Suppressor macrophage treated with lipopolysaccharide for 1 hour (primary cell): ENCODE data around the gene PSMA4.
"Not testable (repeated sequence)": the region's sequence is repeated elsewhere in the genome, so short reads cannot be mapped to it uniquely, and the experiment has no call there.

ENCODE experiments used
- DNase-seq, 3 donors: peaks; one replicate each; pipeline ENCODE4 v3.0.0-alpha.2; 2020 to 2022

PSMA4 gene

DNA sequence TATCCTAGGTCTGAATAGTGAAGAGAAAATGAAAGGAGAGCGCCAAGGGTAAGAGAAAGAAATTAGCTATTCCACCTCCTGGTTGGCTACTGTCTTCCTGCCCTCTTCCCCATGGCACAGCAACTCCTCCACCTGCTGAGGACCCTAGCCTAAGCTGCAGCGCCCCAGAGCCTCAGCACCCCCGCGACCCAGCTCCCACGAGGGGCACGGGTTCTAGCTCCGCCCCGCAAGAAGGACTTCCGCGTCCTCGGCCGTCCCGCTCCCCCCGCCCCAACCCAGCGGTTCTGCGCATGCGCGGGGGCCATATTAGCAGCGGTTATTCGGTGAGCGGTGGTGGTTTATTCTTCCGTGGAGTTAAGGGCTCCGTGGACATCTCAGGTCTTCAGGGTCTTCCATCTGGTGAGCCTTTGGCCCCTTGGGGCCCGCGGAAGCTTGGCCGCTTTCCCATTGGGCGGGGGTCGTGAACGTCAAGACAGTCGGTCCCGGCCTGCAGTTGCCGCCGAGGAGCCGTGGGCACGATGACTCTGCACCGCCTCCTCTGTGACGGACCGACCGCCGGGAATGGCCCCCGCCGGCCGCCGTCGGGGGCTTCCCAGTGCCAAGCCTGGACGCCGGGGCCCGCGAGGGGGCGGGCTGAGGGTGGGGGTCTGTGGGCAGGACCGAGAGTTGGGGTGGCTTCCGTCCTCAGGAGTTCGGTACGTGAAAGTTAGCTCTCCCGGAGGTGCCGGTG, at the start of gene PSMA4:
TSS of gene PSMA4 (plus strand) at position 304 of the 730 bp plus-strand sequence. CDS start 1,484 bp downstream, outside the sequence.
- DNase-seq: peak; percentile 92 to 97 (median 96)

DNA sequence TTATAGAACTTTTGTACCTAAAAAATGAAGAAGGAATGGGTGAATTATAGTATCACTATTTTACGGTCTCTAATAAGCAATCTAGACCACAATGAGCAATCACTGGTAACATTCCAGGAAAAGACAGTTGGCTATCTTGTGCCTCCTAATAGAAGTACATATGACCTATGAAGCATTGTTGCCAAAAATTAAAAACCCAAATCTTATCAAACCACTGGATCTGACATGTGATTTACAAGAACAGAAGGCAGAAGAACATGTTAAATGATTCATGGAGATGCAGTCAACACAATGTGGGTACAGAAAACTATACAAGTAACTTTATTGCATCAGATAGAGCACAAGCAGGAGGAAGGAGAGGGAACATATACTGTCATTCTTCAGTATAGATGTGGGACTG, 47.4 kb upstream of the PSMA4 start:
- DNase-seq: no peak

DNA sequence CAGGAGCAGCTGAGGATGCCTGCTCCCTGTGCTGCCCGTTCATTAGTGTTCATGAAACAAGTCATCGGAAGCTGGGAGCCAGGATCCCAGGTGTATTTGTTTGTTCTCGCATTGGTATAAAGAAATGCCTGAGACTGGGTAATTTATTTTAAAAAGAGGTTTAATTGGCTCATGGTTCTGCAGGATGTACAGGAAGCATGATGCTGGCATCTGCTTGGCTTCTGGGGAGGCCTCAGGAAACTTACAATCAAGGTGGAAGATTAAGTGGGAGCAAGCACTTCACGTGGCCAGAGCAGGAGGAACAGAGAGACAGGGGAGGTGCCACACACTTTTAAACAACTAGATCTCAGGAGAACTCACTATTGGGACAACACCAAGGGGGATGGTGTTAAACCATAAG, 38.4 kb upstream of the PSMA4 start:
- DNase-seq: no peak

DNA sequence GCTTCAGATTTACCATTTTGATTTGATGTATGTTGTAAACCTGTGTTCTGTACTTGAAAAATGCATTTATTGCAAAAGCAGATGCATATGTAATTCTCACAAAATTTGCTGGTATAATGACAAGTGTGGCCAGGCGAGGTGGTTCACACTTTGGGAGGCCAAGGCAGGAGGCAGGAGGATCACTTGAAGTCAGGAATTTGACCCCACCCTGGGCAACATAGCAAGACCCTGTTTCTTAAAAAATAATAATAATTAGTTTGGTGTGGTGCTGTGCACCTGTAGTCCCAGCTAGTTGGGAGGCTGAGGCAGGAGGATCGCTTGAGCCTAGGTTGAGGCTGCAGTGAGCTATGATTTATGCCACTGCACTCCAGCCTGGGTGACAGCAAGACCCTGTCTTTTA, 37.6 kb upstream of the PSMA4 start:
- no peak for DNase-seq

DNA sequence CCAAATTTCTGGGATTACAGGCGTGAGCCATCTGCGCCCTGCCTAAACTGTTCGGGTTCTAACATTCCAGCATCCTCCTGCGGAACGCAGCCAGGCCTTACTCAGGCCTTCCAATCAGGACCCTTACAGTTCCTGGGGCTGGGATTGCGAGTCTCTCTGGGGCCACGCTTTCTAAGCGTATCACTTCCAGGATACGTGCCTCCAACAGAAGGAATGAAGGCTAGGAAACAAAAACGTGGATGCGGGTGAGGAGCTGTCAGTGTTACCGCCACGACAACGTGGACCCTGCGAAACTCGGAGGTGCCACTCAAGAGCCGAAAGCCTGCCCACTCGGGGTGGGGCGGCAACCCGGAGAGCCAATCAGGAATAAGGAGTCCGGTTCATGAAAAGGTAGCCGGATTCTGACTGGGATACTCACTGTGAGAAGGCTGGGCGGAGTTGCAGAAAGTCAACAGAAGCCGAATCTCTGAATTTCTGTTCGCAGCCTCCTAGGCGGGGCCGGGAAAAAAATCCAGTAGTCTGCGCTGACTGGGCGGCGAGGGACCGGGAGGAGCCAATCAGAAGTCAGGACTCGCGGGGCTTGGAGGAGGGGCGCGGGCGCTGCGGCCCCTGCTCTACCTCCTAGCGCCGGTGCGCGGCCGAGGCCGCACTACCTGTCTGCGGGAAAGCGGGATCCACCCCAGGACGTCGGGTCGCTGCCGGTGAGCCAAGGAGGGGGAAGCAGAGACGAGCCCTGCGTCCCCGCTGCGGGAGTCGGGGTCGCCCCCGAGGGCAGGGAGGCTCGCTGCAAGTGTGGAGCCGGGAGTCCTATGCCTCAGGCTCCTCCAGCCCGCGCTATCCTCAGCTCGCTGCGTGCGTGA, 33.0 kb upstream of the PSMA4 start, which contains the start of gene HYKK:
TSS of gene HYKK (plus strand) at position 607 of the 860 bp plus-strand sequence. CDS start 5,512 bp downstream, outside the sequence.
- DNase-seq: peak; percentile 90 to 91 (median 91)

DNA sequence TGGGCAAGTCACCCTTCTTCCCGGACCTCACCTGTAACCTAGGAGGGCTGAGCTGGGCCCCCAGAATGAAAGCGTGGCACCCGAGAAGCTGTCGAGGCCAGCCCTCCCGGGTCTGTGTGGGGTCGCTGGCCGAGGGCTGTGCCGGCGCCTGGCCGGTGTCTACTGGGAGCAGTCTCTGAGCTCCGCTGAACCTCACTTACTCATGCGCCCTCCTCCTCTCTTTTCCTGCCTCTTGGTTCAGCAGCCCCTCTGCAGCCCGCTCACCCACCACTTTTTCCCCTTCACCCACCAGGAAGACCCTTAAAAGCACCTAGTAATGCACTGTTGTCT, 32.4 kb upstream of the PSMA4 start:
- peak in 1 of 3 donors; percentile 4 for DNase-seq

DNA sequence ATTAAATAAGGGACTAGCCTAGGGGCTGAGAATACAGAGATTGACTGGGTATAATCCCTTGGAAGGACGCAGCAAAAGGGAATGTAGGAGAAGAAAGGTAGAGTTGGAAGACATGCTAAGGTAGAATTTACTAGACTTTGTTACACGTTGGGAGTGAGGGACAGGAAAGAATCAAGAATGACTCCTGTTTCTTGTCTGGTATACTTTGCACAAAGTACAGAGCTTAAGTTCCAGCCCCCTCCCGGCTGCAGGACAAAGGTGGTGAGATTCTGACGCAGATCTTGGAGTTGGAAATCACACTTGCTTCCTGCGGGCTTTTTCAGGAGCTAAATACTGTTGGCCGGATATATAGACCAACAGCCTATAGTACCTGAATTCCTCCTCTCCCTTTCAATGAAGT, 32.0 kb upstream of the PSMA4 start:
- DNase-seq: no peak

DNA sequence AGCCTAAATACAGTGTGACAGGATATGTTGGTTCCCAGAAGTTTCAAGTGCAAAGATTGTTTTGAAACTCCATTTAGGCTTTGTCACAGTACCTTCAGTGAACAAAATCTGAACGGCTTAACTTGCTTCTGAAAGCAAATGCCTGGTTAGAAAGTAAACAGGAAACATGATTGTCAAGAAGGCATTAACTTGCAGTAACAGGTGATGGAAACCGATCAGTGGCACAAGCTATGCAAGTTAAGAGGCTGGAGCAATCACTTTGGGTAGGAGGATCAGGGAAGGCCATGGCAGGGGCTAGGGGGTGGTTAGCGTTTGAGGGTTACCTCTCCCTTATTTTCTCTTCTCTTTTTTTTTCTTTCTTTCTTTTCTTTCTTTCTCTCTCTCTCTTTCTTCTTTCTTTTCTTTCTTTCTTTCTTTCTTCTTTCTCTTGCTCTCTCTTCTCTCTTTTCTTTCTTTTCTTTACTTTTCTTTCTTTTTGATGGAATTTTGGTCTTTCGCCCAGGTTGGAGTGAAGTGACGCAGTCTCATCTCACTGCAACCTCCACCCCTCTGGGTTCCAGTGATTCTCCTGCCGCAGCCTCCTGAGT, 30.4 kb upstream of the PSMA4 start:
- no peak for DNase-seq

DNA sequence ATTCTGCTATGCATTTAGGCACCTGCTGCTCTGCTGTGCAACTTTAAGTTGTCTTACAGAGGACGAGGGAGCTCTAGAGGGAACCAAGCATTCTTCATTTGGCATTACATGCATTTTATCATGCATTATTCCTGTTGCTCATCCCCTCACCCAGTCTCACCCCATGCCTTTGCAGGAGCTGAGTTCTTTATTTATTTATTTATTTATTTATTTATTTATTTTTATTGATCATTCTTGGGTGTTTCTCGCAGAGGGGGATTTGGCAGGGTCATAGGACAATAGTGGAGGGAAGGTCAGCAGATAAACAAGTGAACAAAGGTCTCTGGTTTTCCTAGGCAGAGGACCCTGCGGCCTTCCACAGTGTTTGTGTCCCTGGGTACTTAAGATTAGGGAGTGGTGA, 20.2 kb upstream of the PSMA4 start:
- not testable (repeated sequence) for DNase-seq

DNA sequence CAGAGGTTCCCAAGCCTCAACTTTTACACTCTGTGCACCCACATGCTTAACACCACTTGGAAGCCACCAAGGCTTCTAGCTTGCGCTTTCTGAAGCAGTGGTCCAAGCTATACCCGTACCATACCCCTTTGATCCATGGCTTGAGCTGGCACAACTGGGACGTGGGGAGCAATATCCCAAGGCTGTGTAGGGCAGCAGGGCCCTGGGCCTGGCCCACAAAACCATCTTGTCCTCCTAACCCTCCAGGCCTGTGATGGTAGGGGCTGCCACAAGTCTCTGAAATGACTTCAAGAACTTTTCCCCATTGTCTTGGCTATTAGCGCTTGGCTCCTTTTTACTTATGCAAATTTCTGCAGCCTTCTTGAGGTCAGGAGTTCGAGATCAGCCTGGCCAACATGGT, 16.0 kb upstream of the PSMA4 start:
- DNase-seq: no peak

DNA sequence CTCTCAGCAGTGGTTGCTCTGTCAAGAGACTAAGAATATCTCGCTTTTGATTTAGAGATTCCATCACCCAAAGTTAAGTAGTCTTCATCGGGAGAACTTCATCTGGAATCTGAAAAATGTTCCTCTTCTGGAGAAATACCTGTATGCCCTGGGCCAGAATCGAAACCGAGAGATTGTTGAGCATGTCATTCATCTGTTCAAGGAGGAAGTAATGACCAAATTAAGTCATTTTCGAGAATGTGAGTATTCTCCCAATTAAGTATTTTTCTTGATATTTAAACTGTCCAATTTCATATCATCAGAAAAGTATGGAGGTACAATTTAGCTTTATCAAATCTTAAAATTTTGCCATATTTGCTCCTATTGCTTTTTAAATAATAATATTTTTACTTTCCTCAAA, 12.9 kb upstream of the PSMA4 start:
- DNase-seq: no peak

DNA sequence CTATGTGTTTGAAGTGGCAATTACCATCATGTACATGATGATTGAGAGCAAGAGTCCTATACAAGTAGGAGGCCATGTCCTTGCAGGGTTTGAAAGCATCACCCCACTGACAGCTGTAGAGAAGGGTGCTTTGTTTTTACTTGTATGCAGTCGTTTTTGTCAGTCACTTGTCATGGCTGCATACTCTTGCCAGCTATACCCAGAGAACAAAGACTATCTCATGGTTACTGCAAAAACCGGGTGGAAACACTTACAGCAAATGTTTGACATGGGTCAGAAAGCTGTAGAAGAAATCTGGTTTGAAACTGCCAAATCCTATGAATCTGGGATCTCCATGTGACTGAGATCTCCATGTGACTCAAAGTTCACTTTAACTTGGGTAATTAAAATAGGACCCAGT, 6.9 kb upstream of the PSMA4 start:
- no peak for DNase-seq

DNA sequence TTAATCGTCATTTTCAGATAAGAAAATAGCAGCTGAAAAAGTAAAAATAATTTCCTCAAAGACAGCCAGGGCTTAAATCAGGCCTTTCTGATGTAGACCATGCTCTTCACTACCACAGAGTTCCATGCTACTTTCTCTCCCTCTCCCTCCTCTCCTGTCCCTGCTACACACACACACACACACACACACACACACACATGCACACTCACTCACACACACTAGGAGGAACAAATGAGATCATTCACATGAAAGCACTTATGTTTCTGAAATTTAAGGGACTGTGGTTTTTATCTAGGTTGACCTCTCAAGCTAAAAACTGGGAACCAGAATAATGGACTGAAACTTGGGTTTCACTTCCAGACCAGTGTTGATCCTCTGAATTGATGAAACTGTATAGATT, 4.1 kb upstream of the PSMA4 start:
- DNase-seq: peak; percentile 20 to 26 (median 21)

DNA sequence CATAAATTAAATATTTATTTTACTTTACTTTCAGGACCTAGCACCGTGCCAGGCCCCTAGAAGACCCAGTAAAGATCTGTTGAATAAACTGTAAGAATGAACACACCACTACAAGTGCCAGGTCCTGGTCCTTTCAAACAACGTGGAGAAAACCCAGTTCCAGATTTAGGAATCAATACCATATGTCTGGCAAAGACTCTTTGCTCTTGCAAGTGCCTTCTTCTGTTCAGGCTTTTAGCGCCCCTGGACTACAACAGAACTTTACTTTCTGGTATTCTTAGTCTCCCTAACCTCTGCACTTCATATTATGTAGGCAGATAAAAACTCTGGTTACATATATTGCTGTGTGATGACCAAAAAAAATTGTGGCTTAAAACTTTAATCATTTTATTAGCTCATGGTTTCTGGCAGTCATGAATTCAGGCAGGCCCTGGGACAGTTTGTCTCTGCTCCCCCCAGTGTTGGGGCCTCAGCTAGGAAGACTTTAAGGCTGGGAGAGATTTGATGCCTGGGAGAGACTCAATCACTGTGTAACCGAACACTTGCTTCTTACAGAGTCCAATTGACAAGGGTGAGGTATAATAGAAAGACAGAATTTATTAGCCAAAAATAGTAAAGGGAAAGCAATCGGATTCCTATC, 2.9 kb upstream of the PSMA4 start:
- DNase-seq: no peak

DNA sequence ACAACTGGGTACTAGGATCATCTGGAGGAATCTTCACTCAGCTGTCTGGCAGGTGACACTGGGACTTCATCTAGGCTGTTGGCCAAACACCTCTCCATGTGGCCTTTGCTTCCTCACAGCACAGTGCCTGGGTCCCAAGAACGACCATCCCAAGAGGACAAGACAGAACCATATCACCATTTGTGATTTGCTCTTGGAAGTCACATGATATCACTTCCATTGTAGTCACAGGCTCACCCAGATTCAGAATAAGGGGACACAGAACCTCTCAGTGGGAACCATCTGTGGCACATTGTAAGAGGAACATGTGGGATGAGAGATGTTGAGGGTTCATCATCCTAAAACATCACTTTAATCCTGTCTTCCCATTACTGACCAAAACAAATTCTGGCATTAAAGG, 1.9 kb upstream of the PSMA4 start:
- no peak for DNase-seq

DNA sequence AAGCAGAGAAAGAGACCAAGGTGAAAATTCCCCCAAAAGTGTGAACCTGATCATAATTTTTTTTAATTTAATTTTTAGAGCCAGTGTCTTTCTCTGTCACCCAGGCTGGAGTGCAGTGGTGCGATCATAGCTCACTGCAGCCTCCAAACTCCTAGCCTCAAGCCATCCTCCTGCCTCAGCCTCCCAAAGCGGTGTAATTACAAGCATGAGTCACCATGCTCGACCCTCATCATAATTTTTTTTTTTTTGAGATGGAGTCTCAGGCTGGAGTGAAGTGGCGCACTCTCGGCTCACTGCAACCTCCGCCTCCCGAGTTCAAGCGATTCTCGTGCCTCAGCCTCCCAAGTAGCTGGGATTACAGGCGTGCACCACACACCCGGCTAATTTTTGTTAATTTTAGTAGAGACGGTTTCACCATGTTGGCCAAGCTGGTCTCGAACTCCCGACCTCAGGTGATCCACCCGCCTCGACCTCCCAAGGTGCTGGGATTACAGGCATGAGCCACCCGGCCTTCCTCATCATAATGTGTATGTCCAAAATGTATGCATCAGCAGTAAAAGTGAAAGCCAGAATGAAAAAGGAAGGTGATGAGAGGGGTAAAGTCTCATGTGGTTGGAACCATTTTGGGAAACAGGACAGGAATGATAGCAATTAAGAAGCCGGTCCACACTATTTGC, 642 bp upstream of the PSMA4 start:
- peak in 1 of 3 donors; percentile 51 for DNase-seq

DNA sequence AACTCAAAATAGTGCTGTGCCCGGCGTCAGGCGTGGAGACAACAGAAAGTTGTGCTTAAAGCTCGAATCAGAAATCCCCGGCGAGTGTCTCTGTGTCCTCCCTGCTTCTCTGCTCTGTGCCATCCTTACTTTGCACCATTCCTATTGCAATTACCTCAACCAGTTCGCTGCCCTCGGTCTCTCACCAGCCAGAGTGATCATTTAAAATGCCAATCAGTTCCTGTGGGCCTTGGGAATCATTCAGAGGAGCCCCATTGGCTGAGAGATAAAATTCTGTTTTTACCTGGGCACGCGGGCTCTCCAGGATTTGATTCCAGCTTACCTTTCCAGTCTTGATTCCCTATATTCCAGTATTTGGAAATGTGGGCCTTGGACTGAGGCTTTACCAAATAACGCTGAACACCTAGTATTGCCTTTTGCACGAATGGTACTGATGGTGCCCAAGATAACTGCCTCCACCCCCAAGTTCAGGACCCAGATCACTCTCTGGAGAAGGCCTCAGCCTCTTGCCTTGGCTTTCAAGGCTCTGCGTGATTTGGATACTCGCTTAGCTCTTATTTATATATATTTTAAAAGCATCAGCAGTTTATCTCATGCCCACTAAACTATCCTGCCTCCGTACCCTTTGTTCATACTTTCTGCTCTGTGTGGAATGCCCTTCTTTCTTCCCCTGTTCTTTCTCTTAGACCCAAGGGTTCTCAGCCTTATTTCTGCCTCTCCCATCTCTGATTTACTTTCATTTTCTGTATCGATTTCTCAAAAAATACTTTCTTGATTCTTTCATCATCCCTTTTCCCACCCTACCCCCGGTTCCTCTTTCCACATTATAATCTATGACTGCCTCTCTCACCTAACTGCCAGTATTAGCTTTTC, 863 bp downstream of the PSMA4 start:
- DNase-seq: peak; percentile 65 to 80 (median 69)

DNA sequence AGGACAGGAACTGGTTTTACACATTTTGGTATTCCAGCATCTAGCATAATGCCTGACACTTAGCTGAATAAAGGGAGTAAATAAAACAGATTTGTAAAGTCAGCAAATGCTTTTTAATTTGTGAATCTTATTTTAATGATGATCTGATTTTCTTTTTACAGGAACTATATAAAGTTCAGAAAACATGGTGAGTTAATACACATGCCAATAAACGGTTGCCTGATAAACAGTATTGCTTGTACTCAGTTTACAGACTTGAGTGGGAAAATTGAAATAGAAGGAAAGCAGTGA, 1.4 kb downstream of the PSMA4 start:
- DNase-seq: no peak

DNA sequence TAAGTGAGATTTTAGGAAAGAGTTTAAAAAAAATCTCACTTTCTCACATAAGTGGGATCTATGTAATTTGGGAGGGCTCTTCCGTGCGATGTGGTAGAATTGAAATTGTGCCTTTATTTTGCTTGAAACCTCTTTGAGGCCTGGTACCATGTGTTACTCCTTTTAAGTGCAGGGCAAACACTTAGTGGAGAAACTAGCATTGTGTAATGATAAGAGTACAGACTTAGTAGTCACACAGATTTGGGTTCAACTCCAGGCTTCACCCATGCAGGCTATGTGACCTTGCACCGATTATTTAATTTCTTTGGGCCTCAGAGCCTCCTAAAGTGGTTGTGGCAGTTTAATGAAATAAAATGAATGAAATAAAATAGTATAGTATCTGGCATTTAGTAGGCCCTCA, 2.4 kb downstream of the PSMA4 start:
- DNase-seq: no peak

DNA sequence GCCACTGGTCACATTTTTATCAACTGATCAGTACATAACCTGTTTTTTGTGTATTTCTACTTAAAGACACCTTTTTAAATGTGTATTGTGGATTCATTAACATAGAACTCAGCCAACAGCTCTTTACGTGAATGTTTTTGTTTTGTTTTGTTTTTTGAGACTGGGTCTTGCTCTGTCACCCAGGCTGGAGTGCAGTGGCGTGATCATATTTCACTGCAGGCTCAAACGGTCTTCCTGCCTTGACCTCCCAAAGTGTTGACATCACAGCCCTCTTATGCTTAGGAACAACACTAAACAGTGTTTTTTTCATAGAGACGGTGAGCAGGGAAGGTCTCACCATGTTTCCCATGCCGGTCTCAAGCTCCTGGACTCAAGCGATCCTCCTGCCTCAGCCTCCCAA, 9.9 kb downstream of the PSMA4 start:
- no peak for DNase-seq

DNA sequence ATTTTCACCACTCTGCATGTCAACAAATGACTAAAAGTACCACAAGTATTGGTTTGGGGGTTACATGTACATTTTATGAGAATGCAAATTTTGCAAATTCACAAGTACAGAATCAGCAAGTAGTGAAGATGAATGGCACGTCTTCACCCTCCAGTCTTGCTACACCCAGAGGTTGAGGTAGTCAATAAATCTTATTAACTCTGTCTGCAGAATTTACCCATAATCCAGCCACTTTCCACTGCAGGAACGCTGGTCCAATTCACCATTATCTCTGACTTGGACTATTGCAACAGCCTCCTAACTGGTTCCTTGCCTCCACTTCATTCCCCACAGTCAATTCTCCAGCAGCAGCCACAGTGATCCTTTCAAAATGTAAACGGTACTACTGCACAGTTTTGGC, 10.6 kb downstream of the PSMA4 start:
- DNase-seq: no peak

DNA sequence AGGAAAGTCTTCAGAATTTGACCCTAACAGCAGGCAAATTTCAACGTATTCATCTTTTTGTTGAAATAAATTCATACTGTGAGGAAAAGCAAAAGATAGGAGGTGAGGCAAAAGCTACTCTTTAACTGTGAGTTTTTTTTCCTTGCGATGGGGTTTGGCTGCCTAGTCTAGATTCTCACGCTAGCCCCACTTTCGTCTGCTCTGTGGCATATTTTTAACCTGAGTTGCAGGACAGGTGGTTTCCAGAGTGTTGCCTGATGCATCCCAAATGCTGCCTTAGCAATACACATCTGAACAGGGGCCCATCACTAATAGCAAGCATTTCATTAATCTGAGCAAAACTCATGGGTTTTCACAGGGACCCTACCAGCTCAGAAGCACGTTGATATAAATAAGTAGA, 11.7 kb downstream of the PSMA4 start:
- DNase-seq: no peak
